PFSK-1 (cell line): ENCODE results near the gene COL5A3.

ENCODE experiments used
- POLR2AphosphoS5 ChIP-seq: IDR thresholded peaks from 2 replicates; pipeline ENCODE4 v1.6.1; 2012; ENCODE audit warnings: low read depth, mild to moderate bottlenecking, control low read depth, low read length, moderate library complexity
- REST ChIP-seq, 2 experiments: IDR thresholded peaks; 2 replicates each; pipeline versions ENCODE4 v1.6.1 to v1.8.0; 2011 to 2012; ENCODE audit warnings: low read depth in 2 of 2, low read length in 2 of 2, control low read depth in 1 of 2, inconsistent platforms in 1 of 2, mild to moderate bottlenecking in 1 of 2, moderate library complexity in 1 of 2; ENCODE audit not compliant: insufficient read depth in 1 of 2
- SIN3A ChIP-seq: IDR thresholded peaks from 2 replicates; pipeline ENCODE4 v1.6.1; 2012; ENCODE audit warnings: mild to moderate bottlenecking, low read length, moderate library complexity, borderline replicate concordance; ENCODE audit not compliant: insufficient read depth

GRCh38 chr19:10037367-10037766 is 27.1 kb upstream of the COL5A3 start:
- TF ChIP-seq SIN3A, result no peak
- no peak for TF ChIP-seq POLR2AphosphoS5
- TF ChIP-seq REST (IDR thresholded peaks at IDR 0.05; ENCODE audit: insufficient read depth in 1 of 2, low read depth in 2 of 2, low read length in 2 of 2), result no peak
